ENCODE results near the gene TMEM235. TPM values are rescaled to one million over a fixed set of nuclear protein-coding genes. Genes with fewer than 3 reads are reported as not detected.

TMEM235 gene
- total RNA-seq, 1 donor from 2014 or later = 21.1 TPM

DNA sequence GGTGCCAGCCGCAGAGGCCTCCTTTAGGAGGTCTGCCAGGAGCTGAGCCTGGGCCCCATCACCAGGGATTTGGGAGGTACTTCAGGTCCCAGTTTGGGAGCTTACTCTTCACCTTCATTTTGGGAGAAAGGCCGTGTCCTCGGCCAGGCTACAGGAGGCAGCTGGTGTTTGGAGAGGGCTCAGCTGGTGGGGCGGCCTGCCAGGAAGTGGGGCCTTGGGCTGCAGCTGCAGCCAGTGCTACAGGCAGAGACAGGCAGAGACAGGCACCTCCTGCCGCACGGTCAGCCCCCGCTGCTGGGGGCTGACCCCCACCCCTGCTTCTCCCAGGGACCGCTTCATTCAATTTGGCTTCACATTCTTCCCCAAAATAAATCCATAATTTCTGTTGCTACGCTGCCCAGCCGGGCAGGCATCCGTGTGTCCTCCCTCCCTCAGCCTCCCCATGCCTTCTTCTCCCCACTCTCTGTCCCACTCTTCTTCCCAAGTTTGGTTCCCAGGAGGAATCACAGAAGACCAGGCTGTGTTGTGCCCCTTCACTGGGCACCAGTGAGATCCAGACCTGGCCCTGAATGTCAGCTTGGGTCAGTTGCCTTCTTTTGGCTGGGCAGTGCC is 6.1 kb downstream of the TMEM235 start:
- H3K27ac Mint-ChIP-seq (ENCODE audit: unreplicated experiment) = no peak overlapping the region
- H3K4me3 Mint-ChIP-seq (ENCODE audit: unreplicated experiment) = no peak overlapping the region
- DNase-seq (ENCODE audit: low spot score) = no peak
- TF ChIP-seq, protein P1, sequence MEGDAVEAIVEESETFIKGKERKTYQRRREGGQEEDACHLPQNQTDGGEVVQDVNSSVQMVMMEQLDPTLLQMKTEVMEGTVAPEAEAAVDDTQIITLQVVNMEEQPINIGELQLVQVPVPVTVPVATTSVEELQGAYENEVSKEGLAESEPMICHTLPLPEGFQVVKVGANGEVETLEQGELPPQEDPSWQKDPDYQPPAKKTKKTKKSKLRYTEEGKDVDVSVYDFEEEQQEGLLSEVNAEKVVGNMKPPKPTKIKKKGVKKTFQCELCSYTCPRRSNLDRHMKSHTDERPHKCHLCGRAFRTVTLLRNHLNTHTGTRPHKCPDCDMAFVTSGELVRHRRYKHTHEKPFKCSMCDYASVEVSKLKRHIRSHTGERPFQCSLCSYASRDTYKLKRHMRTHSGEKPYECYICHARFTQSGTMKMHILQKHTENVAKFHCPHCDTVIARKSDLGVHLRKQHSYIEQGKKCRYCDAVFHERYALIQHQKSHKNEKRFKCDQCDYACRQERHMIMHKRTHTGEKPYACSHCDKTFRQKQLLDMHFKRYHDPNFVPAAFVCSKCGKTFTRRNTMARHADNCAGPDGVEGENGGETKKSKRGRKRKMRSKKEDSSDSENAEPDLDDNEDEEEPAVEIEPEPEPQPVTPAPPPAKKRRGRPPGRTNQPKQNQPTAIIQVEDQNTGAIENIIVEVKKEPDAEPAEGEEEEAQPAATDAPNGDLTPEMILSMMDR (IDR thresholded peaks at IDR 0.05; ENCODE audit: unreplicated experiment) = no peak
- H3K4me1 Mint-ChIP-seq (ENCODE audit: unreplicated experiment) = peaks cover 5% of the 10 kb centered on the region
- peaks cover 15% of the 10 kb centered on the region for H3K27me3 Mint-ChIP-seq (ENCODE audit: unreplicated experiment)
- no peaks in the 10 kb centered on the region for H3K9me3 Mint-ChIP-seq (ENCODE audit: unreplicated experiment)
- H3K36me3 Mint-ChIP-seq (ENCODE audit: low read depth, unreplicated experiment) = peaks cover 20% of the 10 kb centered on the region

DNA sequence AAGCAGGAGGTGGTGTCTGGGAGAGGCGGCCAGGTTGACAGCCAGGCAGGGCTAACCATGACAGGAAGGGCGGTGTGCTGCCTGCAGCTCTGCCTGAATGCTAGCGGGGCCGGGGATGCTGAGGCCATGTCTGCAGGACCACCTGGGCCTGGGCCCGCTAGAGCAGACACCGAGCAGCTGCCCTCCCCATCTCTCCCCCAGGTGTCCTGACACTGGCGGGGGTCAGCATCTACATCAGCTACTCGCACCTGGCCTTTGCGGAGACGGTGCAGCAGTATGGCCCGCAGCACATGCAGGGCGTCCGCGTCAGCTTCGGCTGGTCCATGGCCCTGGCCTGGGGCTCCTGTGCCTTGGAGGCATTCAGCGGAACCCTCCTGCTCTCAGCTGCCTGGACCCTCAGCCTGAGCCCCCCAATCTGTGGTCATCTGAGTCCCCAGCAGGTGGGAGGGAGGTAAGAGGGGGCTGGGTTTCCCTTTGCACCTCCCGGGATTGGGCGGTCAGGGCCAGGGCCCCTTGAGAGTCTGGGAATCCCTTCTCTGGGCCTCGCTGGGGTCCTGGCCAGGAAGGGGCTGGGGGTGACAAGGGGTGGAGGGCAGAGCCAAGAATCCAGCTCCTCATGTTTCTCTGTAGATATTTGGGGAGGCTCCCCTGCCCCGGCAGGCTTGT is 7.5 kb downstream of the TMEM235 start:
- Mint-ChIP-seq H3K9me3 (ENCODE audit: unreplicated experiment) (no peaks in the 10 kb centered on the region), H3K4me3 (ENCODE audit: unreplicated experiment) (no peak overlapping the region), H3K27ac (ENCODE audit: unreplicated experiment) (no peak overlapping the region), H3K36me3 (ENCODE audit: low read depth, unreplicated experiment) (peaks cover 20% of the 10 kb centered on the region), H3K4me1 (ENCODE audit: unreplicated experiment) (no peaks in the 10 kb centered on the region), H3K27me3 (ENCODE audit: unreplicated experiment) (peaks cover 16% of the 10 kb centered on the region)
- TF ChIP-seq, protein P1 (IDR thresholded peaks at IDR 0.05; ENCODE audit: unreplicated experiment) = no peak
- DNase-seq (ENCODE audit: low spot score) = no peak

DNA sequence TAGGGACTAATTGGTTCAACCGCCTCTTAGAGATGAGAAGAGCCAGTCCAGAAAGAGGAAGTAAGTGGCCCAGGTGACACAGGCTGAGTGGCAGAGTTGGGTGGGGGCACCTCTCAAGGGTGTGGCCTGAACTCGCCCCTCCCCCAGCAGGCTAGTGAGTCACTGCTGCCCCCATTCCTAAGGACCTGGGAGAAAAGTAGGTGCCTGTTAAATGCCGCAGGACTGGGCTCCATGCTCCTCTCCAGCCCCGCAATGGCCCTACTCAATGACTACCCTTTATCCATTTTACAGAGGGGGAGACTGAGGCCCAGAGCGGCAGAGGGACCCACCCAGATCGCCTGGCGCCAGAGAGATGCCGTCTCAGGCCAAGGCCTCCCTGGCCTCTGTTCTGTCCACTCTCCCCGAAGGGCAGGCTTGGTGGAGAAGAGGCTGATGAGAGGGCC is 8.1 kb downstream of the TMEM235 start:
- Mint-ChIP-seq H3K27ac (ENCODE audit: unreplicated experiment) (no peak overlapping the region), H3K36me3 (ENCODE audit: low read depth, unreplicated experiment) (peaks cover 23% of the 10 kb centered on the region), H3K9me3 (ENCODE audit: unreplicated experiment) (no peaks in the 10 kb centered on the region), H3K4me3 (ENCODE audit: unreplicated experiment) (no peak overlapping the region), H3K4me1 (ENCODE audit: unreplicated experiment) (no peaks in the 10 kb centered on the region), H3K27me3 (ENCODE audit: unreplicated experiment) (peaks cover 16% of the 10 kb centered on the region)
- TF ChIP-seq, protein P1 (IDR thresholded peaks at IDR 0.05; ENCODE audit: unreplicated experiment) = no peak
- DNase-seq (ENCODE audit: low spot score) = no peak

DNA sequence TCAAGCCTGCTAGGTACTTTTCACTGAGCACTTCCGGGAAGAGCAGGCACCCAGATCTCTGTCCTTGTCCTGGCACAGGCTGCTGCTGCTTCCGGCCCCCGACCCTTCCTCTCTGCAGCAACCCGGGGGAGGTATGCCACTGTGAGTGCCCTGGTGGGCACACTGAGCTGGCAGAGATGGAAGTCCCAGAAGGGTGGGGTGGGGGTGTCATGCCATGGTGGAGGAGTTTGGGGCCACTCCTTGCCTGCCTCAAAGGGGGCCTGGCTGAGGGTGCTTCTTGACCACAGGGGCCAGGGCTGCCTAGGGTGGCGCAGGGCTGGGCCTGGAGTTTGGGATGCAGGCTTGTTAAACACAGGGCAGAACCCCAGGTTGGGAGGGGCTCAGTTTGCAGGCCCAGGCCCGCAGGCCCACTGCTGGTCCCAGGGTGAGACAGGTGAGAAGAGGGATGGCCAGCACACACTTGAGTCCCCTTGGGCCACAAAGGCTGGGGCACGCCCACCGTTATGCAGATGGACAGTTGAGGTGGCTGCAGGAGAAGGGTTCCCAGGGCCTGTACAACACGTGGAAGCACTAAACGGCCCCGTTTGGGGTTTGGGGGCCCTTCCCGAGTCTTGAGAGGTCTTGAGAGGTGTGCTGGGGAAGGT is 8.7 kb downstream of the TMEM235 start:
- Mint-ChIP-seq H3K27me3 (ENCODE audit: unreplicated experiment) (peaks cover 12% of the 10 kb centered on the region), H3K4me1 (ENCODE audit: unreplicated experiment) (no peaks in the 10 kb centered on the region), H3K36me3 (ENCODE audit: low read depth, unreplicated experiment) (peaks cover 21% of the 10 kb centered on the region), H3K9me3 (ENCODE audit: unreplicated experiment) (no peaks in the 10 kb centered on the region), H3K4me3 (ENCODE audit: unreplicated experiment) (no peak overlapping the region), H3K27ac (ENCODE audit: unreplicated experiment) (no peak overlapping the region)
- DNase-seq (ENCODE audit: low spot score) = no peak
- TF ChIP-seq, protein P1 (IDR thresholded peaks at IDR 0.05; ENCODE audit: unreplicated experiment) = no peak

DNA sequence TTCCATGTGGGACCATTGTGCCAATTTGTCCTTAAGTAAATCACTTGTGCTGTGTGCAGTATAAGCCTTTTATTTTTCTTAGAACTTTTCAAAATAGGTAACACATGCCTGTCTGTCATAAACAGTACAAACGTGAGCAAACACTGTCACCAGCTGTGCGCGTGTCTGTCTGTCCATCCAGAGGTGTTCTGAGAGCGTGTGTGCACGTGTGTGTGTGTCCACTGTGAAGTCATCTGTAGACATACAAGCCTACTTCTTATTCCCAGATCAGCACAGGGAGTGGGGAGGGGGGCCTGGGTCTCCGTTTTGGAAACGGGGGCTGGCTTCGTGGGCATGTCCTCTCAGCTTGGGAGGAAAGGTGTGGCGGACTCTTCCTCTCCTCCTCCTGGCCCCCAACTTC is 9.4 kb downstream of the TMEM235 start:
- Mint-ChIP-seq H3K27ac (ENCODE audit: unreplicated experiment) (no peak overlapping the region), H3K9me3 (ENCODE audit: unreplicated experiment) (no peaks in the 10 kb centered on the region), H3K36me3 (ENCODE audit: low read depth, unreplicated experiment) (peaks cover 25% of the 10 kb centered on the region), H3K4me1 (ENCODE audit: unreplicated experiment) (no peaks in the 10 kb centered on the region), H3K27me3 (ENCODE audit: unreplicated experiment) (peaks cover 12% of the 10 kb centered on the region), H3K4me3 (ENCODE audit: unreplicated experiment) (peak overlapping the region; percentile 6)
- DNase-seq (ENCODE audit: low spot score) = no peak
- TF ChIP-seq, protein P1 (IDR thresholded peaks at IDR 0.05; ENCODE audit: unreplicated experiment) = no peak
